Trophoblast cell (in vitro differentiated cells and primary cell): Measurements from ENCODE around the gene RNF180.

Experiments
- DNase-seq, 2 donors: peaks; one replicate each; pipeline ENCODE4 v3.0.0-alpha.2; 2016
- H2AFZ ChIP-seq: 2 replicates; pipeline ENCODE4 v1.6.1; 2013; ENCODE audit warnings: low read length, moderate library complexity, mild to moderate bottlenecking; ENCODE audit not compliant: insufficient read depth, poor library complexity
- H2AK5ac ChIP-seq: 2 replicates; pipeline ENCODE4 v1.6.1; 2013; ENCODE audit warnings: mild to moderate bottlenecking, low read length
- H2BK120ac ChIP-seq: 2 replicates; pipeline ENCODE4 v1.6.1; 2013; ENCODE audit warnings: low read length, mild to moderate bottlenecking, moderate library complexity; ENCODE audit not compliant: insufficient read depth, poor library complexity
- H2BK12ac ChIP-seq: 2 replicates; pipeline ENCODE4 v1.6.1; 2013; ENCODE audit warnings: mild to moderate bottlenecking, low read length, moderate library complexity
- H2BK5ac ChIP-seq: 2 replicates; pipeline ENCODE4 v1.6.1; 2013; ENCODE audit warnings: low read length, low read depth, moderate library complexity, mild to moderate bottlenecking; ENCODE audit not compliant: poor library complexity
- H3K14ac ChIP-seq: 2 replicates; pipeline ENCODE4 v1.6.1; 2013; ENCODE audit warnings: mild to moderate bottlenecking, low read length
- H3K18ac ChIP-seq: 2 replicates; pipeline ENCODE4 v1.6.1; 2013; ENCODE audit warnings: mild to moderate bottlenecking, low read length
- H3K23ac ChIP-seq: 2 replicates; pipeline ENCODE4 v1.6.1; 2013; ENCODE audit warnings: low read length
- H3K27ac ChIP-seq: 2 replicates; pipeline ENCODE4 v1.5.1; 2013; ENCODE audit warnings: low read depth, mild to moderate bottlenecking, inconsistent platforms, low read length, moderate library complexity
- H3K27me3 ChIP-seq: 2 replicates; pipeline ENCODE4 v1.6.1; 2013; ENCODE audit warnings: inconsistent platforms, mild to moderate bottlenecking, low read length, moderate library complexity; ENCODE audit not compliant: insufficient read depth
- H3K36me3 ChIP-seq, 2 experiments: 1 replicate in 1 of 2; 2 replicates in 1 of 2; pipeline ENCODE4 v1.6.1; 2013; ENCODE audit warnings: low read length in 2 of 2, mild to moderate bottlenecking in 2 of 2, moderate library complexity in 1 of 2; ENCODE audit not compliant: insufficient read depth in 2 of 2, control insufficient read depth in 1 of 2
- H3K4ac ChIP-seq: 2 replicates; pipeline ENCODE4 v1.6.1; 2013; ENCODE audit warnings: low read depth, mild to moderate bottlenecking, low read length, moderate library complexity
- H3K4me1 ChIP-seq, 2 experiments: 1 replicate in 1 of 2; 2 replicates in 1 of 2; pipeline ENCODE4 v1.6.1; 2013; ENCODE audit warnings: low read length in 2 of 2, mild to moderate bottlenecking in 2 of 2, moderate library complexity in 1 of 2; ENCODE audit not compliant: insufficient read depth in 2 of 2, control insufficient read depth in 1 of 2
- H3K4me2 ChIP-seq: 2 replicates; pipeline ENCODE4 v1.6.1; 2013; ENCODE audit warnings: inconsistent platforms, mild to moderate bottlenecking, low read length, moderate library complexity
- H3K4me3 ChIP-seq: 2 replicates; pipeline ENCODE4 v1.5.1; 2013; ENCODE audit warnings: mild to moderate bottlenecking, low read depth, low read length, inconsistent platforms
- H3K79me1 ChIP-seq: one replicate; pipeline ENCODE4 v1.6.1; 2013; ENCODE audit warnings: low read length
- H3K79me2 ChIP-seq: 2 replicates; pipeline ENCODE4 v1.6.1; 2013; ENCODE audit warnings: low read length, mild to moderate bottlenecking; ENCODE audit not compliant: control insufficient read depth, insufficient read depth, poor library complexity
- H3K9ac ChIP-seq: 2 replicates; pipeline ENCODE4 v1.6.1; 2013; ENCODE audit warnings: mild to moderate bottlenecking, low read length
- H3K9me3 ChIP-seq: 2 replicates; pipeline ENCODE4 v1.6.1; 2013; ENCODE audit warnings: low read depth, mild to moderate bottlenecking, control low read depth, inconsistent platforms, low read length; ENCODE audit not compliant: insufficient read depth
- H4K12ac ChIP-seq: 2 replicates; pipeline ENCODE4 v1.6.1; 2013; ENCODE audit warnings: low read depth, mild to moderate bottlenecking, low read length, moderate library complexity
- H4K8ac ChIP-seq: 2 replicates; pipeline ENCODE4 v1.6.1; 2013; ENCODE audit warnings: low read depth, mild to moderate bottlenecking, low read length, moderate library complexity
- H4K91ac ChIP-seq: one replicate; pipeline ENCODE4 v1.6.1; 2013; ENCODE audit warnings: low read depth, mild to moderate bottlenecking, low read length, moderate library complexity
- WGBS: extraction: QIAGEN DNeasy Blood & Tissue Kit; methylation state at CpG from one replicate; pipeline ENCODE4 v1.1.7; 2013; ENCODE audit warnings: missing lambda C conversion rate; ENCODE audit not compliant: insufficient read length, insufficient coverage; ENCODE audit errors: extremely low coverage; 5-methylcytosine and 5-hydroxymethylcytosine counted together

RNF180 gene

DNA sequence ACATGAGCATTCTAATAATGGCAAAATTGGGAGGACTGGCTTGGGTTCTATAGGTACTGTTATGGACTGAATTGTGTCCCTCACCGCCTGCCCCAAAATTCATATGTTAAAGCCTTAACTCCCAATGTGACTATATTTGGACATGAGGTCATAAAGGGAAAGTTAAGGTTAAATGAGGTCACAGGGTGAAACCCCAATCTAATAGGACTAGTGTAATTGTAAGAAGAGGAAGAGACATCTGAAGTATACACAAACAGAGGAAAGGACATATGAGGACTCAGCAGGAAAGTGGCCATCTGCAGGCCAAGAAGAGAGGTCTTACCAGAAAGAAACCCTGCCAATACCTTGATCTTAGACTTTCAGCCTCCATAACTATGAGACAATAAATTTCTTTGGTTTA is 23.1 kb downstream of the RNF180 start:
- DNase-seq = no peak
- no peak overlapping the region for H2AFZ ChIP-seq
- H3K14ac ChIP-seq = no peak overlapping the region
- no peak overlapping the region for H3K4me3 ChIP-seq
- no peak overlapping the region for H3K23ac ChIP-seq
- no peak overlapping the region for H4K8ac ChIP-seq
- no peaks in the 10 kb centered on the region for H3K36me3 ChIP-seq
- no peak overlapping the region for H2AK5ac ChIP-seq
- H3K9me3 ChIP-seq = no peaks in the 10 kb centered on the region
- H2BK5ac ChIP-seq = no peak overlapping the region
- no CpG with 5 or more reads among the region's 1 CpG for WGBS
- H3K79me2 ChIP-seq = no peaks in the 10 kb centered on the region
- H3K18ac ChIP-seq = no peak overlapping the region
- no peak overlapping the region for H4K12ac ChIP-seq
- H2BK120ac ChIP-seq = no peak overlapping the region
- no peak overlapping the region for H3K4me2 ChIP-seq
- H4K91ac ChIP-seq = no peak overlapping the region
- H3K4me1 ChIP-seq = no peaks in the 10 kb centered on the region
- H3K27me3 ChIP-seq = no peaks in the 10 kb centered on the region
- no peak overlapping the region for H3K9ac ChIP-seq
- H3K27ac ChIP-seq = no peak overlapping the region
- H2BK12ac ChIP-seq = no peak overlapping the region
- H3K4ac ChIP-seq = no peak overlapping the region
- H3K79me1 ChIP-seq = no peaks in the 10 kb centered on the region

DNA sequence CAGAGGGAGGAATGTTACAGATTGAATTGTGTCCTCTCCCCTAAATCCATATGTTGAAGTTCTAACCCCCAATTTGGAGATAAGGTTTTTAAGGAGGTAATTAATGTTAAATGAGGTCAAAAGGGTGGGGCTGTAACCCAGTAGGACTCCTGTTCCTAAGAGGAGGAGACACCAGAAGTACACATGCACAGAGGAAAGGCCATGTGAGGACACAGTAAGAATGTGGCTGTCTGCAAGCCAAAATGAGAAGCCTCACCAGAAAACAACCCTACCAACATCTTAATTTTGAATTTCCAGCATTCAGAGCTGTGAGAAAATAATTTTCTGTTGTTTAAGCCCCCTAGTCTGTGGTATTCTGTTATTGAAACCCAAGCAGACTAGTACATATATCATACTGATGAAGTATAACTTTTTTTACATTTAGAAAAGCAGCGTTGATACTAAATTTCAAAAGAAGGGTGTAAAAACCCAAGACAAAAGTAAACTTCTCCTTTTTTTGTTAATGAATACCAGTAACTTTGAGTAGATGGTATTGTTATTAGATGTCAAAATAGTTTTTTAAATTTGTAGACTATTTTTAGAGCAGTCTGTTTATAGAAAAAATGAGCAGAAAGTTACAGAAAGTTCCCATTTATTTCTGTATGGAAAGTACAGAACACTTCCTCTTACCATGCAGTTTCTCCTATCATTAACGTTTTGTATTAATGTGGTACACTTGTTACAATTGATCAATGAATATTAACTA is 25.1 kb downstream of the RNF180 start:
- Histone ChIP-seq H3K9ac (no peak overlapping the region), H3K4me2 (no peak overlapping the region), H3K4me3 (no peak overlapping the region), H3K4ac (no peak overlapping the region), H4K91ac (no peak overlapping the region), H3K9me3 (no peaks in the 10 kb centered on the region), H3K14ac (no peak overlapping the region), H3K4me1 (no peaks in the 10 kb centered on the region), H3K23ac (no peak overlapping the region), H2BK12ac (no peak overlapping the region), H3K18ac (no peak overlapping the region), H2AK5ac (no peak overlapping the region), H2AFZ (no peak overlapping the region), H4K8ac (no peak overlapping the region), H2BK120ac (no peak overlapping the region), H3K36me3 (no peaks in the 10 kb centered on the region), H3K79me1 (no peaks in the 10 kb centered on the region), H3K27me3 (no peaks in the 10 kb centered on the region), H3K27ac (no peak overlapping the region), H2BK5ac (no peak overlapping the region), H4K12ac (no peak overlapping the region), H3K79me2 (no peaks in the 10 kb centered on the region)
- no CpG with 5 or more reads among the region's 2 CpGs for WGBS
- no peak for DNase-seq

DNA sequence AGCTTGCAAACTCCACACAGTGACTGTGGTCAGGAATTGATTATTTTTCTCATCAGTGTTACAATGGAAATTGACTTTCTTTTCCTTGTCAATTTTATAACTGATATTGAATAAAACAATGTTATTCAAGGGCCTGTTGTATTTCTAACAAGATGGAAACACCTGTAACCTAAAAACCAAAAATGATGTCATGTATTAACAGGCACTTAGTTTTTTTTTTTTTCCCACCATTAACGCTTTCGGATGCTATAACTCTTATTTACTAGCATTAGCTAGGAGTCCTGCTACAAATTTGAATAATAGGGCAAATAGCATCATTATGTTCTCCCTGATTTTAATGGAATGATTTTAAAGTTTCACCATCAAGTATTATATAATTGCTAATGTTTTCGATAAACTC is 30.3 kb downstream of the RNF180 start:
- Histone ChIP-seq H2BK12ac (no peak overlapping the region), H3K4me2 (no peak overlapping the region), H4K91ac (no peak overlapping the region), H4K8ac (no peak overlapping the region), H3K36me3 (no peaks in the 10 kb centered on the region), H2BK5ac (no peak overlapping the region), H3K9me3 (no peaks in the 10 kb centered on the region), H2AK5ac (no peak overlapping the region), H3K9ac (no peak overlapping the region), H3K79me1 (no peaks in the 10 kb centered on the region), H3K27ac (no peak overlapping the region), H3K18ac (no peak overlapping the region), H3K4me1 (no peaks in the 10 kb centered on the region), H3K79me2 (no peaks in the 10 kb centered on the region), H2BK120ac (no peak overlapping the region), H4K12ac (no peak overlapping the region), H3K14ac (no peak overlapping the region), H3K4ac (no peak overlapping the region), H3K27me3 (no peaks in the 10 kb centered on the region), H2AFZ (no peak overlapping the region), H3K4me3 (no peak overlapping the region), H3K23ac (no peak overlapping the region)
- no CpG with 5 or more reads among the region's 3 CpGs for WGBS
- no peak for DNase-seq

DNA sequence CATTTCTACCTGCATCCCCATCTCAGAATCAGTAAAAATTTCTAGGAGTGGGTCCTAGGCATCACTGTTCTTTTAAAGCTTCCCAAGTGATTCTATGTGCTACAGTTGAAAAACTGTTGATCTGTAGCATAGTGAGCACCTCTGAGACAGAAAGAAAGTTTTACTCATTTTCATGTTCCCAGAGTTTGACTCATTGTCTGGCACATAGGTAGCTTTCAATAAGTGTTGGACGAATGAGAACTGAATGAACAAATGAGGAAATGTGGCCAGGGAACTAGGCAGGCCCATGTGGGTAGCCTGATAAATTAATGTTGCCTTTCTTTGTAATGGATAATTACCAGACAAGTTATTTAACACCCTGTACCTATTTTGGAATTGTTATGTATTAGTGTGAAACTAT is 33.8 kb downstream of the RNF180 start:
- Histone ChIP-seq H2AFZ (no peak overlapping the region), H4K12ac (no peak overlapping the region), H2BK5ac (no peak overlapping the region), H3K18ac (no peak overlapping the region), H4K91ac (no peak overlapping the region), H2AK5ac (no peak overlapping the region), H2BK12ac (no peak overlapping the region), H3K23ac (no peak overlapping the region), H3K79me2 (no peaks in the 10 kb centered on the region), H3K14ac (no peak overlapping the region), H3K4me1 (no peaks in the 10 kb centered on the region), H3K4ac (no peak overlapping the region), H3K27me3 (no peaks in the 10 kb centered on the region), H3K9ac (no peak overlapping the region), H2BK120ac (no peak overlapping the region), H3K79me1 (no peaks in the 10 kb centered on the region), H3K4me3 (no peak overlapping the region), H3K36me3 (no peaks in the 10 kb centered on the region), H3K9me3 (no peaks in the 10 kb centered on the region), H3K27ac (no peak overlapping the region), H3K4me2 (no peak overlapping the region), H4K8ac (no peak overlapping the region)
- whole genome bisulfite sequencing = no CpG with 5 or more reads among the region's 1 CpG
- no peak for DNase-seq
